Lower leg skin (tissue), 3 donors: ENCODE data around the gene ERC2.

ENCODE experiments used
- CTCF ChIP-seq, 3 donors: fragments of 450-650 bp; IDR thresholded peaks; one replicate each; pipeline ENCODE4 v1.5.1; 2016; ENCODE audit warnings: antibody characterized with exemption in 3 of 3, mild to moderate bottlenecking in 3 of 3, moderate library complexity in 2 of 3
- POLR2A ChIP-seq, 2 donors: fragments of 450-650 bp; IDR thresholded peaks; one replicate each; pipeline ENCODE4 v1.6.1; 2016 to 2017; ENCODE audit warnings: antibody characterized with exemption in 2 of 2, mild to moderate bottlenecking in 1 of 2, moderate library complexity in 1 of 2

- TF ChIP-seq CTCF (IDR thresholded peaks at IDR 0.05) (no peak), POLR2A (IDR thresholded peaks at IDR 0.05) (no peak)
Measured at GRCh38 chr3:55527361-55527760, 940.9 kb downstream of the ERC2 start.
